ENCODE measurements around the gene CPS1.

DNA sequence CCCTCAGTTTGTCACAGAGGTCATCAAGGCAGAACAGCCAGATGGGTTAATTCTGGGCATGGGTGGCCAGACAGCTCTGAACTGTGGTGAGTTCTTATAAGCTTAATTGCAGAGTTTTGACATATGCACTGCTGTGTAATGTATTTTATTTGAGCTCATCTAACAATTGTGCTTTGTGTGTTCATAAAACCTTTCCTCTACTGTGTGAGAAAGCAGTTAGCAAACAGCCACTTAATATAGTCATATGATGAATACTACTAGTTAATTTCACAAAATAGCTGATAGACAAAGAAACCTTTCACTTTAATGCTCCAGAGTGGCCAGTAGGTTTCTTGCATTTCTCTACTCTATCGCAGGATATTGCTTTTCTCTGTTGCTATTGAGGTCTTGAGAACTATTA is 43.1 kb downstream of the CPS1 start:
- TF ChIP-seq, protein P1, sequence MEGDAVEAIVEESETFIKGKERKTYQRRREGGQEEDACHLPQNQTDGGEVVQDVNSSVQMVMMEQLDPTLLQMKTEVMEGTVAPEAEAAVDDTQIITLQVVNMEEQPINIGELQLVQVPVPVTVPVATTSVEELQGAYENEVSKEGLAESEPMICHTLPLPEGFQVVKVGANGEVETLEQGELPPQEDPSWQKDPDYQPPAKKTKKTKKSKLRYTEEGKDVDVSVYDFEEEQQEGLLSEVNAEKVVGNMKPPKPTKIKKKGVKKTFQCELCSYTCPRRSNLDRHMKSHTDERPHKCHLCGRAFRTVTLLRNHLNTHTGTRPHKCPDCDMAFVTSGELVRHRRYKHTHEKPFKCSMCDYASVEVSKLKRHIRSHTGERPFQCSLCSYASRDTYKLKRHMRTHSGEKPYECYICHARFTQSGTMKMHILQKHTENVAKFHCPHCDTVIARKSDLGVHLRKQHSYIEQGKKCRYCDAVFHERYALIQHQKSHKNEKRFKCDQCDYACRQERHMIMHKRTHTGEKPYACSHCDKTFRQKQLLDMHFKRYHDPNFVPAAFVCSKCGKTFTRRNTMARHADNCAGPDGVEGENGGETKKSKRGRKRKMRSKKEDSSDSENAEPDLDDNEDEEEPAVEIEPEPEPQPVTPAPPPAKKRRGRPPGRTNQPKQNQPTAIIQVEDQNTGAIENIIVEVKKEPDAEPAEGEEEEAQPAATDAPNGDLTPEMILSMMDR (IDR thresholded peaks at IDR 0.05) = no peak
- no peak for TF ChIP-seq POLR2A (IDR thresholded peaks at IDR 0.05)
